Effector CD8-positive, alpha-beta T cell (primary cell): ENCODE results near the gene TBPL1.

Source experiments
- DNase-seq: peaks from one replicate; lab custom pipeline; 2025; lab: John Stamatoyannopoulos, UW

The TBPL1 gene

DNA sequence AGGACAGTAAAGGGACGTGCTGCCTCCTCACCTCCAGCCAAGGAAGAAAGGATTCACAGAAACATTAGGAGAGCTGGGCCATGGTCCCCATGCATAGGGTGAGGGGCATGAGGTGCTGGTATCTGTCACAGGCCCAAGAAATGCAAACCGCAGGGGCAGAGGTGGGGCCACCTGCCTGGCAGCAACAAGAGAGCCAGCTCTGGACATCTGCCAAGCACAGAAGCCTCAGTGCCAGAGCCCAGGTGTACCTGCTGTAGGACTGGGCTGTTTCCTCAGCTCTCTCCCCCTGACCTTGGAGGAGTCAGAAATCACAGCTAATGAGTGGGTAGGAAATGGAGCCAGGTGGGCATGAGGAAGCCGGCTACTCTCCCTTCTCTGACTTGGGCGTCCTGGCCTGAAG, 54.1 kb downstream of the TBPL1 start:
- DNase-seq, result no peak

DNA sequence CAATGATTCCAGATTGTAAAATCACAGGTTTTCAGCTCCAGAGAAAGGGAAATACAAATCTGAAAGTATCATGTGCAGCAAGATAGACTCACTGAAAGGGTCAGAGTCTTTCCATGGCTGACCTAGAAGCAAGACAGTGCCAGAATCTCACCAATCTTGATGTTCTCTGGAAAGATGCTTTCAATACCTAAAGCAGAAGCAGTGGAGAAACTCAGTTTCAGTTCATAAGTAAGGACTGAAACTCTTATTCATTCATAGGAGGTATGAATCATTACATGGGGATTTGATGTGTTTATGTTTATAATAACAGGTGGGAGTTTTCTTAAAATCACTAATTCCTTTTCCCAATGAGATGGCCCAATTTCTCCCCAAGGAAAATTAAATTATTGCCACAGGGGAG, 56.9 kb downstream of the TBPL1 start:
- no peak for DNase-seq

DNA sequence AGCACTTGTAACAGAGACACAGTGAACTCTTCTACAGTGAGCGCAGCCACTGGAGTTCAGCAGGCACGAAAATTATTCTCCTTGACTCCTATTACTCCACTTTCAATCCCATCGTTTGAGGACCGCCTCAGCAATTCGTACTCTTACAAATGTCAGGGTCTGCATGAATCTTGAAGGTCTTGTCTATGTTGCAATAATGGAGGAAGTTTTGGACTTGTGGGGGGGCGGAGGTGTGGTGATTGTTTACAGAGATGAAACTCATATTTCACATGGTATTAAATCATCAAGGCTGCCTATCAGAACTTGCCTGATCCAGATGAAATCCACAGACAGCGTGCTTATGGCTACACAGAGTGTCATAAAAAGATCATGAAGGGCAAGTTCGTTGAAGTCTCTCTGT, 57.4 kb downstream of the TBPL1 start:
- no peak for DNase-seq

DNA sequence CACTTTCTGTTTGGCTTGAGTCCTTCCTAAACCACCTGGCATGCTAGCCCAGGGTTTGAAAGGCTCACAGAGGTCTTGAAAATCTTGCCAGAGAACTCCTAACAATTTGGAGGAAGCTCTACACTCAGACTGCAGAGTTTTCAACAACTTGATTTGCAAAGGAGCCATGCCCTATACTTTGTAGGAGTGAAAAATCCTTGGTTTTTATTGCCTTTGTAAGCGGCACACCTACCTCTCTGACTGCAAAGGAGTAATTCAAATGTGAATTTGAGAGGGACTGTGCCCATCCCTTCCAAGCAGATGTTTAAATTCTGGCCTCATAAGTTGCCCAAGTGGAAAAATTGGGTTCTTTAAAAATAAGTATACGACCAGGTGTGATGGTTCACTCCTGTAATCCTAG, 58.0 kb downstream of the TBPL1 start:
- no peak for DNase-seq

DNA sequence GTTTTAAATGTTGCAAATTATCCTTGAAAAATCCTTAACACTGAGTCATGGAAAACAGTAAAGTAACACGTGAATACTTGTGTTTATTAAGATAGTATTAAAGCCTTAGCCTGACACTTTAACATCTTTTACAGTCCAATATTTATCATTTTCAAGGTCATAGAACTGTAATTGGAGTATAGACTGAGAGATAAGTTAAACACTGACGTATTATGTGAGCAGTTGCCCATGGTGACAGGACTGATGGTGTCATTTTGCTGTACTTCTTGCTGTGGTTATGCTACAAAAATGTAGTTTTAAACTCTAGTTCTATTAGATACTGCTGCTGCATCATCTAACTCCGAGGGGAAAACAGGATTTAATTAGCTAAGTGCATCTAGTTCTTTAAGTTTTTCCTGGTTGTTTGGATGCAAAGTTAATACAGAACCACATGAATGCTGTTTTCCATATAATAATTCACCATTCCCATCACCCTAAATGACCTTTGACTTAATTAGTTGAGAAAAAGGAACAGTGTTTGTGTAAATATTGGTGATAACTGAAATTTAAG, 61.6 kb downstream of the TBPL1 start:
- no peak for DNase-seq

DNA sequence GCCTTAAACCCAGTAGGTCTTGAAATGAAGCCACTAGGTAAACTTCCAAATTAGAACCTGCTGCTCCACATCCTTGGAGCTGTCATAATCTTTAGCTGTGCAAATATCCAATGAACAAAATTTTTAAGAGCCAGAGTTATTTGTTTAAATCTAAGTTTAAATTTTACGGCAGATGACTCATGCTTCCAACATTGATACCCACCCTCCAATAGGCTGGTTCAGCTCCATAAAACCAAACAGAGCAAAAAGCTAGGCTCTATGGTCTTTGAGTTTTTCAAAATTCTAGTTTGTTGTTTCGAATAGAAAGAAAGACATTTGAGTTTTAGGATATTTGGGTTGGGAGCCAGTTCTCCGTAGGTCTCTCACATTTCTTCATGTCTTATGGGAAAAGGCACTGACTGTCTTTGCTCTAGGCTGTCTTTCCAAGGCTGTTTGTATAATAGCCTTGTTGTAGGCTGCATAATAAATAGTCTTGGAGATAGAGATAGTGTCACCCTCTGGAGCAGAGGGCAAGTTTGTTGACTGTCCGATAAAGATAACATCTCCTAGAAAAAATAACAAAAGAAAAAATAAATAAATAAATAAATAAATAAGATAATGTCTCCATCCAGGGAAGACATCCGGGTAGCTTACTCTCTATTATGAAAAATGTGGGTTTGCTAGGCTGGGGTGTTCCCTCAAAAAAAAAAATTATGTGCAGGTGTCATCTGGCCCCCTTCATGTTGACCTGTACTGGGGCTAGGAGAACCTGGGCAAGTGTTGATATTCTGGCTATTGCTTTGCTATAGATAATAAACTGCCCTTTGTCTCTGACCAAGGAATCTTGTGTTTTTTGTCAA, 62.9 kb downstream of the TBPL1 start:
- no peak for DNase-seq

DNA sequence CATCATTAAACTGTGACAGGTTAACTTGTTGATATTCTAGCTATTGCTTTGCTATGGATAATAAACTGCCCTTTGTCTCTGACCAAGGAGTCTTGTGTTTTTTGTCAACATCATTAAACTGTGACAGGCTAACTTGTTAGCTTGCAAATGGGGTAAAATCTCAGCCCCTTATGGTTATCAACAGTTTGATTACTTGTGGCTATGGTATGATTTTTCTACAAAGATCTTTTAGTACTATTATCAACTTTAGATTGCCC, 63.5 kb downstream of the TBPL1 start:
- no peak for DNase-seq

DNA sequence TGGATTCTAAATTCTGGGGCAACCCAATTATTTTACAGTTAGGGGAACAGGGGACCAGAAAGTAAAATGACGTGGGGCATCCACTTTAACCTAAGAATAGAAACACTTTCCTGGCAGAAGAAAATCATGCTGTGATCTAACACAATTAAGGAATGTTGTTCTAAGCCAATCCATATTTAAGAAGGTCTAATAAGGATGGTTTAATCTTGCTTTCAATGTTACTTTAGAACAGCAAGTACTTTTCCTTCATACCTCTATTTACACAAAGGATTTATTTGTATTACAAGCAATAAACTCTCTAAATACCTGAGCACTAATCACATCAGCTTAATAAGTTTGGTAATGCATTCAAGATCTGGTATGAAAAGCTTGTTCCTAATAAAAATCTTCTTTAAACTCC, 67.0 kb downstream of the TBPL1 start:
- no peak for DNase-seq

DNA sequence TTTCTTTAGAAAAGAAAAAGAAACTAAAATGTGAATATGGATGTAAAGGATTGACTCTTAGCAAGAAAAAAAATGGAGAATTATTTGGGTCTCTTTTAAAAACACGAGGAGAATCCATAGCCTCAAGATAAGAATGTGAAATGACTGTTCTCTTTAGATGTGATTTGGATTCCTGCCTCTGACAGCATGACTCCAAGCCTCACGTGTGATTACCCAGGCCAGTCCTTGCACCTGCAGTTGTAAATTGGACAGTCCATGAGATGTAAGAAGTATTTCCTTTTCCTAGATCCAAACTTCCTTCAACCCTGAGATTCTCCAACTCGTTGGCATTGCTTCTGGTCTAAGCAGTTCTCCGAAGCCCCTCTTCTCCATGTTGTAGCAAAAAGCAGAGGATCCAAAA, 67.5 kb downstream of the TBPL1 start:
- DNase-seq, result no peak

DNA sequence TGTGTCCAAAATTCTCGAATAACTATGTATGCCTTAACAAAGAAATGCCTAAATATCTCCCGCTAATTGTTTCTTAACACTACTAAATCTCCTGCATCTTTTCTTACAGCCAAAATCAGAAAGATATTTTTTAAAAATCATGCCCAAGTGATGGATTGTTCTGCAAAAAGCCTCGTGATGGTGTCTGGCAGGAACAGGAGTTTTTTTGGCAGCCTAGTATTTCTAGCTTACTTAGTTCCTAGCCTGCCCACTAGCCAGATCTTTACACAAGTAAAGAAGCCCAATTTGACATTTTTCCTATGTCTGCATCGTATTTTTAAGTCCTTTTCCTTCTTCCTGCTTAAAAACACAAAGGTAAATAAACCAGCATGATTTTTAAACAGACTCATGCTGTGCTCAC, 67.9 kb downstream of the TBPL1 start:
- no peak for DNase-seq

DNA sequence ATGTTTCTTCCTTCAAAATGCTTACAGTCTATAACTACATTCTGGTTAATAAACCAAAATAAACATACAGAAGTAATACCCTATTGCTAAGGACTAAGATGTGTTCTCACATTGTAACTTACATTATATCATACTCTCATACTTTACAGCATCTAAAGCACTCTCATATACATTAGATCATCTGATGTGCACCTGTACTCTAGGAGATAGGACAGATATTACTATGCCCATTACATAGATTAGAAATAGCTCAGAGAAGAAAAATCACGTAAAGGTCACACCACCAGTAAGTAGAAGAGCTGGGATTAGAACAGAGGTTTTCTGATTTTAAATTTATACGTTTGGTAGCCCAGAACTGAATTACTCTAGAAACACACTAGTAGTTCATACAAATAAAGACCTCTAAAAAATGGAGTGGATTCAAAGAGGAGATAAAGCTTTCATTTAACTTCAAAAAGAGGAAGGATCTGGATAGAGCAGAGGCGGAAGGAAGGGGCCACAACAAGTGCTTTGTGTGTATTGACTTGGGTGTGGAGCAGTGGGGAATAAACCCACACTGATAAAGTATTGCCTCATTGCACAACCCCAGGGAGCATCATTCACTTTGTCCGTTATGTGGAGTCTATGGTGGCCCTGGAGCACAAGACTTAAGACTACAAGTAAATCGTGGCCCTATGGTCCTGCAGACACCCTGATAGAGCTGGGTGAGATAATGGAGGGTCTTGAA, 68.5 kb downstream of the TBPL1 start:
- DNase-seq, result no peak

DNA sequence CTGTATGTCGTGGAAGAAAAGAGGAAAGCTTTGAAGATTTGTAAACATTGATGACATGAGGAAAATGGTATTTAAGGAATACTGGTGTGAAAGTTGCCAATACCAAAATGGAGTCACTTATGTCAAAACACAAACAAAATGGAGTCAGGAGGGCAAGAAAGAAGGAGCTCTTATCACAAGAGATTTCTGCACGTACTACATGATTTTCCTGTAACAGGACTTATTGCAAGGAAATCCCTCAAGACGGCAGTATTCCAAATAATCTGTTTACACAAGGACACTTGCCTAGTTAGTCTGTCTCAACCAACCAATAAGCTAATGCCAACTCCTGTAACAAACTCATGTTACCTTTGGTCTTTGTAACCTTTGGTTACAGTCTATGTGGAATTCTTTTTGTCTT, 69.6 kb downstream of the TBPL1 start:
- no peak for DNase-seq

DNA sequence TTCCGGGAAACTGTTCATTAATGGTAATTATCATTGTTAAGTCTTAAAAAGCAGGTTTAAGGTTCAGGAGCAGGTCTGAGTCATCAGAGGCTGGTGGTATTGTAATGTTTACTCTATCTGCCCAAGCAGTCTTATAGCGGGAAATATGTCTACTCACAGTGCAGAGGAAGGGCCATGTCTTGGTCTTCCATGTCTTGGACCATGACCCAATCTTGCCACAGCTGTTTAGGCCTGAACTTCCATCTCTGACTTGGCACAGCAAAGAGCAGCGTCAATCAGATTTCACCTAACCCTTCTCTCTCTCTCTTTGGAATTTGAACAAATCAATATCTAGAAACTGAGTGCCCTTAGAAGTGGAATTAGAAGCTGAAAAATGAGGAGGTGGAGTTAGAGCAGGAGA, 73.6 kb downstream of the TBPL1 start:
- no peak for DNase-seq

DNA sequence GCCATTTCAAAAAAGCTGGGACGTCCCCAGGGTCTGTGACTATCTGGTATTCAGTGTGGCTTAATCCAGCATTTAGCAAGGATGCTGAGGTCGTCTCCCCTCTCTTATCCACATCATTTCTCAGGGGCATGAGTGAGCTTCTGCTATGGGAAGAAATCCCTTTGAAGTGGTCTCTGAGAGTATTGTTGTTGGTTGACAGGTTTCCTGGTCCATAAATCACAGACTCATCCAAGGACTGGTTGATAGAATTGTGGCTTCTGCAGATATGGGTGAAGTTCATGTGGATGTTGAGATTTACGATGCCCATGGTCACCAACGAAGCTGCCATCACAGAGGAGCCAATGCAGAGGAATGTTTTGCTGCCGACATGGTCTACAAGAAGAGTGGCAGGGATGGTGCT, 75.4 kb downstream of the TBPL1 start:
- no peak for DNase-seq

DNA sequence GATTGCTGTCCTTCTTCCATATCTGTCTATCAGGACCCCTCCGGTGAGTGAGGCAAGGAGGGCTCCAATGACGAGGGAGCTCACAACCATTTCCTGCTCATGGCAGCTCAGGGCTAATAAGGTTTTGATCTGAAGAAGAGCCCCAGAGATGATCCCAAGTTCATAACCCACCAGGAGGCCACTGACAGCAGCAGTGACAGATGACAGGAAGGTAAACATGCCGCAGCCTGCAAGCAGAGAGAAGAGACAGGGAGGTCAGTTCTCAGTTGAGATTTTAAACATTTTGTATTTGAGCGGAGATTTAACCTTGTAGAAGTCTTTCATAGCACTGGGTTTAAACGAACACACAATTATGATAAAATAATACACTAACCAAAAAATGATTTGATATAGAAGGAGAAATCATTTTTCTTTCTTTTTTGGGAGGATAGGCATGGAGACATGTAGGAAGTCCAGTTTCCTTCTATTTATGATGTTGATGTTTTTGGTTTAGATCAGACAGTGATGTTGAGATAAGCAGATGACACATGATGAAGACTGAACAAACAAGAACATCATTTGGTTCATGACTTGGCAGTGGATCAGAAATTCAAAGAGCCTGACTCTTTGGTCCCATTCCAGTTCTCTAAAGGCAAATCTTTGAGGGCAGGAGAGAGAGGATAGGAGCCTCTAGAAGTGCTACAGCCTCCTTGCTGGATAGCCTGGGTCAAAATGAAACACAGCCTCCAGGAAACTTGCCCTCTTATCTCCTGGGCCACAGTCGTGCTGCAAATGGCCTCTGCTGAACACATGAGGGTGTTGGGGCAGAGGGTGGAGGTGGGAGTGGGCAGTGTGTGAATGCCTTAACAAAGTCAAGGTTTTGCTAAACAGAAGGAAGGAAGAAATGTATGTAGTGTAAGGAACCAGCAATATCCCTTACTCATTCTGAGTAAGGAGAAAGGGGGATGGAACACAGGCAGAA, 76.8 kb downstream of the TBPL1 start:
- no peak for DNase-seq

DNA sequence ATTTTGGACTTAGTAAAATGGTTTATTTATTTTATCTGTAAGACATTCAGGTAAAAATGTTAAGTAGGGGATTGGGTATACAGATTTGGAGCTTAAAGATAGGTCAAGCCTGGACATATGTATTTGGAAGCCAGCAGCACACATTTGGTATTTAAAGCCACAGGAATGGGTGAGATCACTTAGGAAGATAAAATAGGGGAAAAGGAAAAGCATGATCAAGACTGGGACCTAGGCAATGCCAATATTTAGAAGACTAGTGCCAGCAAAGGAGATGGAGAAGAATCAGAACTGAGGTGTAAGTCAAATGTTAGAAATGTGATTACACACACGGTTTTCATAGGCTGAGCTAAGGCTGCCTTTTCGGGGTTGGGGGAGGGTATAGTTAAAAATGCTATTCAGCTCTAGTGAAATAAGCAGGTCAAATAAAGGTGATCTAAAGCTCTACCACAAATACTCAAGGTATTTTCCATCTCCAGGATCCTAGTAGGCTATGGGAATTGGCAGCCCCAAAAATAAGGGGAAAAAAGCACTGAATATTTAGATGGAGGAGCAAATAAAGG, 78.8 kb downstream of the TBPL1 start:
- no peak for DNase-seq

DNA sequence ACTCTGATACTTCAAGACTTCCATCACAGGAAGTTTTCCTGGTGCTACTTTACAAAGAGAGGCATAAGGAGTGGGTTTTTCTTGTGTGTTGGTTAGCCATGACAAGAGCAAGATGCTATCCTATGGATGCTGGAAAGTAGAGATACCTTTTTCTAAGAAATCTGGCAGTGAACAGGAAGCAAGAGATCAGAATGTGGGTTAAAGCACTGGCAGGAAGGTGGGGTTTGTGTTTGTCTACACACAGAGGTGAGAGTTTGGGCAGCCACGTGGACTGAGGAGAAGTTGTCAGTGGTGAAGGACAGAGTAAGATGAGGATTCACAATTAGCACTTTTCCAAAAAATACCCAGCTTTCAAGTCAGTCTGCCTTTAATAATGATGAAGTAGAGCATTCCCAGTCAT, 81.5 kb downstream of the TBPL1 start:
- DNase-seq, result no peak

DNA sequence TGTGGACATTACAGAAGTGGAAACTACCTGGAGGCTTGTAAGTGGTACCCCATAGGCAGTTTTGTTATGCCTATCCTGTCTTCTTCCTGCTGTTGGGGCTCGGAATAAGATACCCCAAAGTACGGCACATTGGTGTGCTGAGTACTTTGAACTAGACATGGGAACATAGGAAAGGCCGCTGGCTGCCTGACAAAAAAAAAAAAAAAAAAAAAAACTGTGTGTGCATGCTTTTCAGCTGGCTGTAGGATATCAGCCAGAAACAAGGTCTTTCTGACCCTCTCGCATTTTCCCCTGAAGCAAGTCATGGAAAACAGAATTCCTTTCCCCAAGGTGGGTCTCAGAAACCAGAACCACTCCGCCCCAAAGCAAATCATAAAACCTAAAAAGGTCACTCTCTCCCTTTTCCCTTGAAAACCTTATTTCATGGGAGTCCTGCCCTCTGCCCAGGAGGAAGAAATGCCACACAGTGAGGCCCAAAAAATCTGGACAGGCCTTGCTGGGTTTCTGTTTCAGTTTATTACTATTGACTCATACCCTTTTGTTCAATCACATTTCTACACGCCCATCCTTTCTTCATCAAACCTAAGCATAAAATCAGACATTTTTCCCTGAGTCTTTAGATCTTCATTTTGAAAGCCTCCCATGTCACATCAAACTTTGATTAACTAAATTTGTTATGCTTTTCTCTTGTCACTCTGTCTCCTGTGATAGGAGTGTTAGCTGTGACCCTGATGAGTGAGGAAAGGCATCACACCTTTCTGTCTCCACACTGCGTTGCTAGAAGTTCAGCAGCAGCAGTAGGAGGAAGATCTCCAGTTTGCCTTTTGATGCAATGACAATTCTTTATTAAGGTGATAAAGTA, 82.2 kb downstream of the TBPL1 start:
- no peak for DNase-seq

DNA sequence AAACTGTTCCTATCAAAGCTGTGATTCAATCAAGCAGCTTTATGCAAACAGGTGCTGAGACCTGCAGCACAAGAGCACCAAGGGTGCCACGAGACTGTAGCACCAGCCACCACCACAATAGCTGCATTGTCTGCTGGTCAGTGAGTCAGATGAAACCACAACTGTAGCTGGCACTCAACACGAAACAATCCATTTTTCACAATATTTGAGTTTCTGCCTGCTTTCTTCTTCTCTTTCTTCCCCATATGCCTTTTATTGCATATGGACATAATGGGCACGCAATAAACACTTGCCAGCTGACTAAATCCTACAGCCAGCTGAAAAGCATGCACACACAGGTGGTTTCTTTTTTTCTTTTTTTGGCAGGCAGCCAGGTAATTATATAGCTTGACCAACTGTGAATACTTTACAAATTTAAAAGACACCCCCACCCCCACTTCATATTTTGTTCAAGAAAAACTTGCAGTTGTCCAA, 82.8 kb downstream of the TBPL1 start:
- DNase-seq, result no peak

DNA sequence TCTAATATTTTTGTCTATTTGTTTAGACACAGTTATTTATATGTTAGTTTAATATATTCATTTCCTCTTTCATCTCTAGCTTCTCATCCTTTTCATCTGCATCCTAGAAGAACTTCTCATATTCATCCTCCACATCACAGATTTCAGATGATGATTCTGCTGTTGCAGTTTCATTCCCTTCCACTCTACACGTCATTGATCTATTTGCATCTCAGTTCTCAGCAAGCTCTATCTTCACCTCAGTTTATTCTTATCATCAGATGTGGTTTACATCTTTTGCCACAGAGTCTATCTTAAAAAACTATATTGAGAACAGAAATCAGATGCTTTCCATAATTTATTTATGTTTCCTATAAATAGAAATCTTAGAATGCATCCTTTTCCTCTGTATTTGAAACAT, 86.1 kb downstream of the TBPL1 start:
- no peak for DNase-seq
